ENCODE measurements around the gene MRPL30. TPM values are rescaled to one million over a fixed set of nuclear protein-coding genes. Genes with fewer than 3 reads are reported as not detected.

Gene MRPL30
- total and polyA plus RNA-seq, 2 of the 8 experiments (the other 6 are each of a cell fraction or from before 2014, with no cell fraction given): 22.3 to 46.2 TPM

DNA sequence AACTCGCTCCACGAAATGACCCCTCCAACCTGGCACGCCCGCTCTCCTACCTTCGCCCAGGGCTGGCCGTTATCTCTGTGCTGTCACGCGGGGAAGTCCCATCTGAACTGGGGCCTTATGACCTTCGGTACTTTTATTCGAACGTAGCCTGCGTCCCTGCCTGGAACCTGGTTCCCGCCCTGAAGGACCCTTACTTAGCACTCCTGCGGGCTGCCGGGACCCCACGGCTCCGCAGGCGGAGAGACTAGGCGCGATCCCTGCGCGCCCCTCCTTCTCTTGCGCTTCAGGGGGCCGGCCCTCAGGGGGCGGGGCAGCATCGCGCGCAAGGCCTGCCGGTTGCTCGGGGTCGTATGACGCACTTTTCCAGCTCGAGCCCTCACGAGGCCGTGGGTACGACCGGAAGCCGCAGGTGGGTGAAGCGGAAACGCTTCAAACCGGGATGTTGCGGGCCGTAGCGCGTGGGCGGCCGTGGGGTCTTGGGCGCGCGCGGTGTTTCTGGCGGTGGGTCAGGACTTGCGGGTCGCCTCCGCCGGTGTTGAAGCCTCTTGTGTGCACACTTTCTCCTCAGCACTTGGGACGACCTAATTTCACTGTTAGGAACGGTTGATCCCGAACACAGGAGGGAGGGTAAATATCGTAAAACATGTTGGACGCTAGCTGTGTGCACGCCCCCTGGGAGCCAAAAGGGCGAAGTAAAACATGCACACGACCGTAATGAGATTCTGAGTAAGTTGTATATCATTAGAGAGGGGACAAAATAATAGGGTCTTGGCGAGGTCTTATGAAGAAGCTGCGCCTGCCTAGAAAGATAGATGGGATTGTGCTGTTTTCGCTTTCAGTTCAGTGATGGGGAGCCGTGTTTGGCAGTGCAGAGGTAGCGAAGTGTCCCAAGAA lies 26.1 kb upstream of the MRPL30 start, which contains the start of the genes LIPT1 and TSGA10 (continued):
- TF ChIP-seq EGR1 (IDR thresholded peaks at IDR 0.05; ENCODE audit: borderline replicate concordance, low read depth, low read length): peak; percentile 81
- no peak for TF ChIP-seq RXRA (IDR thresholded peaks at IDR 0.05; ENCODE audit: insufficient read depth, low read depth, low read length)
- no peak for TF ChIP-seq KDM5A (IDR thresholded peaks at IDR 0.05; ENCODE audit: low read length)
- TF ChIP-seq KDM4A (IDR thresholded peaks at IDR 0.05; ENCODE audit: low read depth, low read length, severe bottlenecking): peak; percentile 96
- TF ChIP-seq BCL11A (IDR thresholded peaks at IDR 0.05; ENCODE audit: low read depth in 2 of 2, low read length in 2 of 2): no peak
- TF ChIP-seq RAD21 (IDR thresholded peaks at IDR 0.05 in 1 of 2, conservative IDR thresholded peaks at IDR 0.05 in 1 of 2; ENCODE audit: low read depth in 2 of 2, low read length in 2 of 2): no peak
- TF ChIP-seq CHD2 (IDR thresholded peaks at IDR 0.05; ENCODE audit: low read length): peak; percentile 25; the same call in 1 of the 2 replicates
- TF ChIP-seq SAP30 (IDR thresholded peaks at IDR 0.05; ENCODE audit: insufficient read depth, insufficient replicate concordance, low read length): no peak
- TF ChIP-seq SP2 (IDR thresholded peaks at IDR 0.05; ENCODE audit: low read length): no peak
- TF ChIP-seq SIN3A (conservative IDR thresholded peaks at IDR 0.05 in 1 of 2, IDR thresholded peaks at IDR 0.05 in 1 of 2; ENCODE audit: low read depth in 1 of 2, low read length in 2 of 2): peak in 1 of 2 experiments; percentile 43; a peak in 1 of 4 replicates
- TF ChIP-seq, protein P1, sequence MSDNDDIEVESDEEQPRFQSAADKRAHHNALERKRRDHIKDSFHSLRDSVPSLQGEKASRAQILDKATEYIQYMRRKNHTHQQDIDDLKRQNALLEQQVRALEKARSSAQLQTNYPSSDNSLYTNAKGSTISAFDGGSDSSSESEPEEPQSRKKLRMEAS (IDR thresholded peaks at IDR 0.05): peak; percentile 90
- TF ChIP-seq BRCA1 (IDR thresholded peaks at IDR 0.05; ENCODE audit: low read depth, low read length): no peak
- peak; percentile 50 to 90 for TF ChIP-seq POLR2A (IDR thresholded peaks at IDR 0.05; ENCODE audit: control extremely low read depth in 1 of 2, low read depth in 2 of 2, low read length in 2 of 2)
- TF ChIP-seq PHF8 (conservative IDR thresholded peaks at IDR 0.05; ENCODE audit: low read depth, low read length): peak; percentile 91
- peak; percentile 82 for TF ChIP-seq POLR2AphosphoS5 (IDR thresholded peaks at IDR 0.05; ENCODE audit: low read depth, low read length)
- TF ChIP-seq GABPA (IDR thresholded peaks at IDR 0.05; ENCODE audit: borderline replicate concordance, insufficient read depth, low read length): peak; percentile 63; the same call in 1 of the 2 replicates
- TF ChIP-seq ASH2L (IDR thresholded peaks at IDR 0.05; ENCODE audit: low read length): peak; percentile 93
- TF ChIP-seq CEBPB (IDR thresholded peaks at IDR 0.05; ENCODE audit: low read depth, low read length): no peak
- TF ChIP-seq, protein P2, sequence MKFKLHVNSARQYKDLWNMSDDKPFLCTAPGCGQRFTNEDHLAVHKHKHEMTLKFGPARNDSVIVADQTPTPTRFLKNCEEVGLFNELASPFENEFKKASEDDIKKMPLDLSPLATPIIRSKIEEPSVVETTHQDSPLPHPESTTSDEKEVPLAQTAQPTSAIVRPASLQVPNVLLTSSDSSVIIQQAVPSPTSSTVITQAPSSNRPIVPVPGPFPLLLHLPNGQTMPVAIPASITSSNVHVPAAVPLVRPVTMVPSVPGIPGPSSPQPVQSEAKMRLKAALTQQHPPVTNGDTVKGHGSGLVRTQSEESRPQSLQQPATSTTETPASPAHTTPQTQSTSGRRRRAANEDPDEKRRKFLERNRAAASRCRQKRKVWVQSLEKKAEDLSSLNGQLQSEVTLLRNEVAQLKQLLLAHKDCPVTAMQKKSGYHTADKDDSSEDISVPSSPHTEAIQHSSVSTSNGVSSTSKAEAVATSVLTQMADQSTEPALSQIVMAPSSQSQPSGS (IDR thresholded peaks at IDR 0.05; ENCODE audit: low read length): no peak; the same call in 1 of the 2 replicates
- TF ChIP-seq SRF (IDR thresholded peaks at IDR 0.05; ENCODE audit: low read depth, low read length): no peak
- TF ChIP-seq SP4 (IDR thresholded peaks at IDR 0.05; ENCODE audit: low read length): no peak
- no peak for TF ChIP-seq TCF12 (IDR thresholded peaks at IDR 0.05; ENCODE audit: low read depth, low read length)
